ENCODE results near the gene ZBTB20. TPM values are rescaled to one million over a fixed set of nuclear protein-coding genes. Genes with fewer than 3 reads are reported as not detected.

The ZBTB20 gene
- polyA plus RNA-seq, 4 donors: 0.27 to 2.2 (median 1.3) TPM

GRCh38 chr3:114838025-114838424 is 309.1 kb downstream of the ZBTB20 start:
- no peak overlapping the region for H3K27ac ChIP-seq (ENCODE audit: low read depth in 1 of 3, low read length in 2 of 3)
- H3K4me1 ChIP-seq (ENCODE audit: control insufficient read depth in 3 of 3, insufficient read depth in 2 of 3, low read depth in 1 of 3, low read length in 2 of 3): no peaks in the 10 kb centered on the region
- H3K4me3 ChIP-seq (ENCODE audit: low read depth in 1 of 3, low read length in 3 of 3): no peak overlapping the region
- H3K9me3 ChIP-seq (ENCODE audit: control insufficient read depth in 2 of 2, insufficient read depth in 1 of 2, low read depth in 1 of 2, low read length in 1 of 2): no peaks in the 10 kb centered on the region
- FAIRE-seq (no peak), DNase-seq (no peak)
- no peaks in the 10 kb centered on the region for H3K27me3 ChIP-seq (ENCODE audit: control insufficient read depth in 3 of 3, insufficient read depth in 3 of 3, low read length in 3 of 3)
- 79 to 96% (median 96%) methylated on average over 2 of the region's 2 CpGs for WGBS, 3 donors
- H3K36me3 ChIP-seq (ENCODE audit: control insufficient read depth in 3 of 3, insufficient read depth in 2 of 3, low read depth in 1 of 3, low read length in 3 of 3): peaks cover 0 to 2% (median 0%) of the 10 kb centered on the region in 3 donors

- Histone ChIP-seq H3K4me3 (ENCODE audit: low read depth in 1 of 3, low read length in 3 of 3) (no peak overlapping the region), H3K4me1 (ENCODE audit: control insufficient read depth in 3 of 3, insufficient read depth in 2 of 3, low read depth in 1 of 3, low read length in 2 of 3) (no peaks in the 10 kb centered on the region), H3K9me3 (ENCODE audit: control insufficient read depth in 2 of 2, insufficient read depth in 1 of 2, low read depth in 1 of 2, low read length in 1 of 2) (no peaks in the 10 kb centered on the region), H3K27me3 (ENCODE audit: control insufficient read depth in 3 of 3, insufficient read depth in 3 of 3, low read length in 3 of 3) (no peaks in the 10 kb centered on the region), H3K36me3 (ENCODE audit: control insufficient read depth in 3 of 3, insufficient read depth in 2 of 3, low read depth in 1 of 3, low read length in 3 of 3) (peaks cover 0 to 2% (median 0%) of the 10 kb centered on the region in 3 donors), H3K27ac (ENCODE audit: low read depth in 1 of 3, low read length in 2 of 3) (no peak overlapping the region)
- 55 to 69% (median 66%) methylated on average over 7 of the region's 7 CpGs for WGBS, 3 donors
- DNase-seq (no peak), FAIRE-seq (no peak)
These were observed 312.7 kb downstream of the ZBTB20 start for GRCh38 chr3:114834175-114834940.

- FAIRE-seq (no peak), DNase-seq (no peak)
- Histone ChIP-seq H3K27ac (ENCODE audit: low read depth in 1 of 3, low read length in 2 of 3) (no peak overlapping the region), H3K4me3 (ENCODE audit: low read depth in 1 of 3, low read length in 3 of 3) (no peak overlapping the region), H3K9me3 (ENCODE audit: control insufficient read depth in 2 of 2, insufficient read depth in 1 of 2, low read depth in 1 of 2, low read length in 1 of 2) (no peaks in the 10 kb centered on the region), H3K36me3 (ENCODE audit: control insufficient read depth in 3 of 3, insufficient read depth in 2 of 3, low read depth in 1 of 3, low read length in 3 of 3) (no peaks in the 10 kb centered on the region), H3K4me1 (ENCODE audit: control insufficient read depth in 3 of 3, insufficient read depth in 2 of 3, low read depth in 1 of 3, low read length in 2 of 3) (no peaks in the 10 kb centered on the region), H3K27me3 (ENCODE audit: control insufficient read depth in 3 of 3, insufficient read depth in 3 of 3, low read length in 3 of 3) (no peaks in the 10 kb centered on the region)
- 72 to 86% (median 77%) methylated on average over 1 of the region's 1 CpG for WGBS, 3 donors
These were observed 315.2 kb downstream of the ZBTB20 start for GRCh38 chr3:114831861-114832260.

GRCh38 chr3:114830652-114831051 is 316.4 kb downstream of the ZBTB20 start:
- Histone ChIP-seq H3K27me3 (ENCODE audit: control insufficient read depth in 3 of 3, insufficient read depth in 3 of 3, low read length in 3 of 3) (no peaks in the 10 kb centered on the region), H3K9me3 (ENCODE audit: control insufficient read depth in 2 of 2, insufficient read depth in 1 of 2, low read depth in 1 of 2, low read length in 1 of 2) (no peaks in the 10 kb centered on the region), H3K27ac (ENCODE audit: low read depth in 1 of 3, low read length in 2 of 3) (no peak overlapping the region), H3K36me3 (ENCODE audit: control insufficient read depth in 3 of 3, insufficient read depth in 2 of 3, low read depth in 1 of 3, low read length in 3 of 3) (no peaks in the 10 kb centered on the region), H3K4me1 (ENCODE audit: control insufficient read depth in 3 of 3, insufficient read depth in 2 of 3, low read depth in 1 of 3, low read length in 2 of 3) (no peaks in the 10 kb centered on the region), H3K4me3 (ENCODE audit: low read depth in 1 of 3, low read length in 3 of 3) (no peak overlapping the region)
- DNase-seq (no peak), FAIRE-seq (no peak)
- WGBS, 3 donors: 89 to 97% (median 96%) methylated on average over 4 of the region's 4 CpGs

- FAIRE-seq (no peak), DNase-seq (no peak)
- H3K4me1 ChIP-seq (ENCODE audit: control insufficient read depth in 3 of 3, insufficient read depth in 2 of 3, low read depth in 1 of 3, low read length in 2 of 3): no peaks in the 10 kb centered on the region
- no peak overlapping the region for H3K27ac ChIP-seq (ENCODE audit: low read depth in 1 of 3, low read length in 2 of 3)
- H3K9me3 ChIP-seq (ENCODE audit: control insufficient read depth in 2 of 2, insufficient read depth in 1 of 2, low read depth in 1 of 2, low read length in 1 of 2): no peaks in the 10 kb centered on the region
- H3K4me3 ChIP-seq (ENCODE audit: low read depth in 1 of 3, low read length in 3 of 3): no peak overlapping the region
- H3K27me3 ChIP-seq (ENCODE audit: control insufficient read depth in 3 of 3, insufficient read depth in 3 of 3, low read length in 3 of 3): no peaks in the 10 kb centered on the region
- H3K36me3 ChIP-seq (ENCODE audit: control insufficient read depth in 3 of 3, insufficient read depth in 2 of 3, low read depth in 1 of 3, low read length in 3 of 3): no peaks in the 10 kb centered on the region
- 88 to 92% (median 91%) methylated on average over 2 of the region's 2 CpGs for WGBS, 3 donors
These were observed 317.3 kb downstream of the ZBTB20 start for GRCh38 chr3:114829783-114830182.

GRCh38 chr3:114827495-114827894 is 319.6 kb downstream of the ZBTB20 start:
- no peaks in the 10 kb centered on the region for H3K36me3 ChIP-seq (ENCODE audit: control insufficient read depth in 3 of 3, insufficient read depth in 2 of 3, low read depth in 1 of 3, low read length in 3 of 3)
- 97 to 100% (median 98%) methylated on average over 1 of the region's 1 CpG for WGBS, 3 donors
- DNase-seq: peak; percentile 49 to 66
- H3K27ac ChIP-seq (ENCODE audit: low read depth in 1 of 3, low read length in 2 of 3): no peak overlapping the region
- no peaks in the 10 kb centered on the region for H3K27me3 ChIP-seq (ENCODE audit: control insufficient read depth in 3 of 3, insufficient read depth in 3 of 3, low read length in 3 of 3)
- H3K4me1 ChIP-seq (ENCODE audit: control insufficient read depth in 3 of 3, insufficient read depth in 2 of 3, low read depth in 1 of 3, low read length in 2 of 3): no peaks in the 10 kb centered on the region
- FAIRE-seq: no peak
- H3K4me3 ChIP-seq (ENCODE audit: low read depth in 1 of 3, low read length in 3 of 3): no peak overlapping the region
- no peaks in the 10 kb centered on the region for H3K9me3 ChIP-seq (ENCODE audit: control insufficient read depth in 2 of 2, insufficient read depth in 1 of 2, low read depth in 1 of 2, low read length in 1 of 2)

- FAIRE-seq (no peak), DNase-seq (no peak)
- Histone ChIP-seq H3K27ac (ENCODE audit: low read depth in 1 of 3, low read length in 2 of 3) (no peak overlapping the region), H3K9me3 (ENCODE audit: control insufficient read depth in 2 of 2, insufficient read depth in 1 of 2, low read depth in 1 of 2, low read length in 1 of 2) (no peaks in the 10 kb centered on the region), H3K27me3 (ENCODE audit: control insufficient read depth in 3 of 3, insufficient read depth in 3 of 3, low read length in 3 of 3) (no peaks in the 10 kb centered on the region), H3K4me1 (ENCODE audit: control insufficient read depth in 3 of 3, insufficient read depth in 2 of 3, low read depth in 1 of 3, low read length in 2 of 3) (no peaks in the 10 kb centered on the region), H3K36me3 (ENCODE audit: control insufficient read depth in 3 of 3, insufficient read depth in 2 of 3, low read depth in 1 of 3, low read length in 3 of 3) (no peaks in the 10 kb centered on the region), H3K4me3 (ENCODE audit: low read depth in 1 of 3, low read length in 3 of 3) (no peak overlapping the region)
- WGBS, 3 donors: 84 to 95% (median 91%) methylated on average over 1 of the region's 1 CpG
These were observed 323.1 kb downstream of the ZBTB20 start for GRCh38 chr3:114824014-114824413.

GRCh38 chr3:114823061-114823460 is 324.0 kb downstream of the ZBTB20 start:
- H3K4me1 ChIP-seq (ENCODE audit: control insufficient read depth in 3 of 3, insufficient read depth in 2 of 3, low read depth in 1 of 3, low read length in 2 of 3): no peaks in the 10 kb centered on the region
- H3K4me3 ChIP-seq (ENCODE audit: low read depth in 1 of 3, low read length in 3 of 3): no peak overlapping the region
- no peaks in the 10 kb centered on the region for H3K27me3 ChIP-seq (ENCODE audit: control insufficient read depth in 3 of 3, insufficient read depth in 3 of 3, low read length in 3 of 3)
- no peak overlapping the region for H3K27ac ChIP-seq (ENCODE audit: low read depth in 1 of 3, low read length in 2 of 3)
- no peak for FAIRE-seq
- DNase-seq: no peak
- H3K36me3 ChIP-seq (ENCODE audit: control insufficient read depth in 3 of 3, insufficient read depth in 2 of 3, low read depth in 1 of 3, low read length in 3 of 3): no peaks in the 10 kb centered on the region
- no peaks in the 10 kb centered on the region for H3K9me3 ChIP-seq (ENCODE audit: control insufficient read depth in 2 of 2, insufficient read depth in 1 of 2, low read depth in 1 of 2, low read length in 1 of 2)

- Histone ChIP-seq H3K9me3 (ENCODE audit: control insufficient read depth in 2 of 2, insufficient read depth in 1 of 2, low read depth in 1 of 2, low read length in 1 of 2) (no peaks in the 10 kb centered on the region), H3K27ac (ENCODE audit: low read depth in 1 of 3, low read length in 2 of 3) (no peak overlapping the region), H3K36me3 (ENCODE audit: control insufficient read depth in 3 of 3, insufficient read depth in 2 of 3, low read depth in 1 of 3, low read length in 3 of 3) (no peaks in the 10 kb centered on the region), H3K4me1 (ENCODE audit: control insufficient read depth in 3 of 3, insufficient read depth in 2 of 3, low read depth in 1 of 3, low read length in 2 of 3) (no peaks in the 10 kb centered on the region), H3K4me3 (ENCODE audit: low read depth in 1 of 3, low read length in 3 of 3) (no peak overlapping the region), H3K27me3 (ENCODE audit: control insufficient read depth in 3 of 3, insufficient read depth in 3 of 3, low read length in 3 of 3) (no peaks in the 10 kb centered on the region)
- no peak for DNase-seq
- WGBS, 3 donors: 45 to 51% (median 49%) methylated on average over 2 of the region's 2 CpGs
- peak; percentile 59 for FAIRE-seq
These were observed 331.0 kb downstream of the ZBTB20 start for GRCh38 chr3:114816052-114816451.
